HuH-7.5 (cell line): ENCODE measurements around the gene TNS1.

Source experiments
- DNase-seq: peaks from one replicate; pipeline ENCODE4 v3.0.0; 2011; ENCODE audit warnings: low spot score

The TNS1 gene

DNA sequence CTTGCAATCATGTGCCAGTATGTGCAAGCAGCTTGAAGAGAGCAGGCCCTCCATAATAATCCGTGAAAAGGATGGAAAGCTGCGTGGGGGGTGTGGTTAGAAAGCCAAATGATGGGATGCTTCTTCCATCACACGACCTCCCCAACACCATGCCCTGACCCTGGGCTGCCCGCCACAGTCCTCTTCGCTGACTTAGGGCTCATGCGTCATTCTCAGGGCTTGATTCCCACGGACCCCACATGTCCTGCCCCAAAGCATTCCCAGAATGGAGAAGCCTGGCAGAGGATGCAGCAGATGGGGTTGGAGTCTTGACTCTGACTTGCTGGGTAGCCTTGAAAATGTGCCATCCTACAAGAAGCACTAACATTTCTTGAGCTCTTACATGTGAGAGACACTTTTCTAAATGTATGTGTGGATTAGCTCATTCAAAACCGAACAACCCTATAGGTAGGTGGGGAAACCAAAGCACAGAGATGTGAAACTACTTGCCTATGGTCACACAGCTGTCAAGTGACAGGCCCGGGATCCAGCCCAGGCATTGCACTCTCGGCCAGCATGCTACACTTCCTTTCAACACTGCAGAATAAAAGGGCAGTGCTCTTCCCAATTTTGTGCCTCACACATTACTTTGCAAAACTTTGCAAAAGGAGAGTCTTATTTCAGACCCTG lies 3.7 kb downstream of the TNS1 start:
- no peak for DNase-seq

DNA sequence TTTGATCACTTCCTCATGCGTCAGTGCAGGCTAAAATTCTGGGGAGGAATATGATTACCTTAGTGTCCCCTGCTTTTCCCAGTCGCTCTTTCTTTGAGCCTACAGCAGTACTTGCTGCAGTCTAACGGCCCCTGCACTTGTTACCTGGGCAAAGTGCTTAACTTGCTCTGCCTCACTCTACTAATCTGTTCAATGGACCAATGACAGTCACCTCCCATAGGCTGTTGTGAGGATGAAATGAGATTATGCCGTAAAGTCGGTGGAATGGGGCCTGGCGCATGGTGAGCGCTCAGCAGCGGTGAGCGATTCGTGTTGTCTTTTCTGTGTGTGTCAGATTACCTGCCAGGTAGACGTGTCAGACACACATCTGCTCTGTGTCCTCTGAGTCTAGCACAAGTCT lies 5.3 kb downstream of the TNS1 start:
- no peak for DNase-seq

DNA sequence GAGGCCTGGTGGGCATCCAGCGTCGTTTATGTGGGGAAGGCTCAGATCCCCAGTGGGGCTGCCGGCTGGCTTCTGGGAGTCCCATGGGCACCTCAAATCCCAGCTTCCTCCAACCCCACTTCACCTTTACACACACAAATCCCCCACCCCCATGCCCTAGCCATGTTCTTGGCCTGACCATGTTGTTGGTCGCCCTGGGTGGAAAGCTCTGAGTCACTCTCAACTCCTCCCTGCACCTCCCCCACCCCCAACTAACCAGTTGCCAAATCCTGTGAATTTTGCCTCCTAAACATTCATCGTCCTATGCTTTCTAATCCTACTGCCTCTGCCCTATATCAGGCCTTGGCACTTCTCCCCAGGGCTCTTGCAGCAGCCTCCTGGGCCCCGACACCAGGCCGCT lies 6.4 kb downstream of the TNS1 start:
- no peak for DNase-seq

DNA sequence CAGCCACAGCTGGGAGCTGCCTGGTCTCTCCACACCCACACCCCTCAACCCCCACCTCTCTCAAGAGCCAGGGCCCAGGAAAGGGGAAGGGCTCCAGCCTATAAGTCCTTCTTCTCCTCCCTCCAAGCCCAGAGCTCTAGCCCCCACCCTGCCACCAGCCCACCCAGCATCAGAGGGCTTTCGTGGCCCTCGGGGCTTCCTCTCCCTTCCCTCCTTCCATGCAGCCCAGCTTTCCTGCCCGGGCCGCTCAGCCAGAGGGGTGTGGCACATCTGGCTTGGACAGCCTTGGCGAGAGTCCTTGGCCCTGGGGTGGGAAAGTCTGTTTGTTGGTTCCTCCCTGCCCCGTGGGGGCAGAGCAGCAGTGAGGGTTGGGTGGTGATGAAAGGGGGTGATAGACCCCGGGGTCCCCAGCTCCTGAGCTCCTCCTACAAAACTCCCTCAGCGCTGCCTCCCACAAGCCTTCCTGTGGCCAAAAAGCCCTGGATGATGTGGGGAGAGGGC lies 7.0 kb downstream of the TNS1 start:
- DNase-seq = no peak

DNA sequence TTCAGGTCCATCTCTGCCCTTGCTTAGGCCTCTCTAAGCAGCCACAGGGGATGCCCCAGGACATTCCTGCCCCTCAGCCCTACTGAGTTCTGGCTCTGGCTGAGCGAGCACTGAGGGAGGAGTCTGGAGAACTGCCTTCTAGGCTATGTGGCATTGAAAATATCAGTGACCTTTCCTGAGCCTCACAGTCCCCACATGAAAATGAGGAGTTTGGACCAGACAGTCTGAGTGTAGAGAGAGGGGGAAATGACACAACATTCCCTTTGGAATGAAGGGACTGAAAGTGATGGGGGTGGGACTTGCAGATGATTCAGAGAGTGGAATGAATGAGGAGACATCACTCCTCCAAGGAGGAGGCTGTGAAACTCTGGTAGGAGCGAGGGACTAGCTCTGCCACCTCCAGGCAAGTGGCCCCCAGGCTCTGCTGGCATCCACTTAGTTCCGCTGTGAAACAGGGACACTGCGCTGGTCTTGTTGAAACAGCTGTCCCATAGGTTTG lies 8.0 kb downstream of the TNS1 start:
- DNase-seq = no peak

DNA sequence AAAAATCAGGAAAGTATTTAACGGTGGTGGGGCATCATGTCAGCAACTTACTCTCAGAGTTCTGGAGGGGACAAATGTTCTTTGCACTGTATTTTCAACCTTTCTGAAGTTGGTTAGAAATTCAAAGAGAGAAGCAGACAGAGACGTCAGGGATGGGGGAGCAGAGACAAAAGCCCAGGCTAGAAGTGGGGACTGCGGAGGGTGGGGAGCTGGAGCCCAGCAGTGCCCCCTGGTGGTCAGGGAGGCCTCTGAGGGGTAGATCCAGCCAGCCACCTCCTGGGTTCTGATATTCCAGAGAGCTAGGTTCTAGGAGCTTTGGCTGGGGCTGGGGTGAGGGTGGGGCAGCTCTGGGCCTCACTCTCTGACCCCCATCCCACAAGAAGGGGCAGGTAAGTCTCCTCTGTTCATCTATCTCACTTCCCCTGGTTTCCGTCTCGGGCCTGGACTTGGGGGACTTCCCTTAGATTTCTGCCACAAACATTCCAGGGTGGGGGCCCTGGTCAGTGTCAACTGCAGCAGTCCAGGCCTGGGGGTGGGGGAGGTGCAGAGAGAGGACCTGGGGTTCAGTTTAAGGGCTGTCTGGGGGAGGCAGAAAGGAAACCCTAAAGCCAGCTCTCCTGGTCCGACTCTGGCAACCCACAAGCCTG lies 8.9 kb downstream of the TNS1 start:
- peak; percentile 86 for DNase-seq

DNA sequence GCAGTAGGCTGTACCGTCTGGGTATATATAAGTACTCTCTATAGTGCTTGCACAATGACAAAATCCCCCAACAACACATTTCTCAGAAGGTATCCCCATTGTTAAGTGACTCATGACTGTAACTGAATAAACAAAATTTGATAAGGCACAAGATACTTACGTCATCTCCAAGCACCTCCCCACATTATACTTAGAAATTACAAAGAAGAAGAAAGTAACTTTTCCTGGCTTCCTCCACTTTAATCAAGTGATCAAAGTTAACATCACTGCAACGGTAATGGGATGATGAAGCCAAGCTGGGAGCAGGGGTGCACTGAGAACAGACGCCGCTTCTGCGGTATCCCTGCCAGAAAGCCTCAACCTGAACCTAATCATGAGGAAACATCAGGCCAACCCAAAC lies 9.7 kb downstream of the TNS1 start:
- no peak for DNase-seq

DNA sequence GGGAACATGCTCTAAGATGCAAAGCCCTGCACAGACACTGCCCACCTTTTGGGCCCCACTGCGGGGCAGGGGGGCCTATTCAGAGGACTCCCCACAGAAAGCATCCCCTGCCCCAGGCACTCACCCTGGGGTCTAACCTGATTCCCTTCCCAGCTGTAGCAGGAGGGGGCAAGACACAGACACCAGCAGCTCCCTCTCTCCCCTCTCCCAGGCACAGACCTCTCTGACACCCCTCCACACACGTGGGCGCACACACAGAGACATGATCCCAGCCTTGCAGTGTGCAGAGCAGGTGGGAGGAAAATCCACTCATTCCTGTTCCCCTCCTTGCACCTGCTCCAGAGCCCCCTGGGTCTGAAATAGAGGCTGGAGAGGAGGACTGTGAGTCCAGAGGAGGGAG lies 10.7 kb downstream of the TNS1 start:
- DNase-seq = no peak

DNA sequence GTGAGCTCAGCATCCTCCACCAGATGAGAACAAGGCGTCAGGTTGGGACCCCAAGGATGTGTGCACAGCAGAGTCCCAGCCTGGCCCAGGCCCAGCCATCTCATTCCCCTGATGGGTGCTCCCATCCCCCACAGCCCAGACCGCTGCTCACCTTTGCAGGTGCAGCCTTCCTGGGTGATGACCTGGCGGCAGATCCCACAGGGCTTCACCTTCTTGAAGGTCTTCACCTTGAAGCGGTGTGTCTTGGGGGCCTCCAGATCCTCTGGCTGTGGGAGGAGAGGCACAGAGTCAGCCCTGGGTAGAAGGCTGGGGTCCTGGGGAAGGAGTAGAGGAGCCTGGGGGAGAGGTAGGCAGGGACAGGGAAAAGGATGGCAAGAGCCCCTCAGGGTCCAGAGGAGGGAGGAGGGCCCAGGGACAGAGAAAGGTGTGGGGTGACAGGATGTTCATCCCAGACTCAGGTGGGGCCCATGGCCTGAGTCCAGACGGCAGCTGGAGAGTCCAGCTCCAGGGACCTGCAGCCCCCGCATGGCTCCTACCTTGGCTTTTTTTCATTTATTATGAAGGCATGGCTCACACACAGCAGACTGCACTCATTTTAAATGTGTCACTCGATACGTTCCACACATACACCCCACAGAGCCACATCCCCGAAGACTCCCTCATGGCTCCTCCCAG lies 11.9 kb downstream of the TNS1 start:
- no peak for DNase-seq

DNA sequence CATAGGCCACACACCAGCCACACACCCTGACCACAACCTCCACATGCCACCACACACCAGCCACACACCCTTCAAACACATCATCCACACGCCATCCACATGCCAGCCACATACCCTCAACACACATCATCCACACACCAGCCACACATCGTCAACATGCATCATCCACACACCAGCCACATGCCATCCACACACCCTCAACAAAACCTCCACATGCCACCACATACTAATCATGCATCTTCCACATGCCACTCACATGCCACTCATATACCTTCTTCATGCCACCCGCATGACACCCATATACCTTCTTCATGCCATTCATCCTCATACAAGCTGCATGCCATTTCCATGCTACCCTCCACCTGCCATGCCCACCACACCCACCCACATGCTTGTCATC lies 12.4 kb downstream of the TNS1 start:
- DNase-seq = no peak

DNA sequence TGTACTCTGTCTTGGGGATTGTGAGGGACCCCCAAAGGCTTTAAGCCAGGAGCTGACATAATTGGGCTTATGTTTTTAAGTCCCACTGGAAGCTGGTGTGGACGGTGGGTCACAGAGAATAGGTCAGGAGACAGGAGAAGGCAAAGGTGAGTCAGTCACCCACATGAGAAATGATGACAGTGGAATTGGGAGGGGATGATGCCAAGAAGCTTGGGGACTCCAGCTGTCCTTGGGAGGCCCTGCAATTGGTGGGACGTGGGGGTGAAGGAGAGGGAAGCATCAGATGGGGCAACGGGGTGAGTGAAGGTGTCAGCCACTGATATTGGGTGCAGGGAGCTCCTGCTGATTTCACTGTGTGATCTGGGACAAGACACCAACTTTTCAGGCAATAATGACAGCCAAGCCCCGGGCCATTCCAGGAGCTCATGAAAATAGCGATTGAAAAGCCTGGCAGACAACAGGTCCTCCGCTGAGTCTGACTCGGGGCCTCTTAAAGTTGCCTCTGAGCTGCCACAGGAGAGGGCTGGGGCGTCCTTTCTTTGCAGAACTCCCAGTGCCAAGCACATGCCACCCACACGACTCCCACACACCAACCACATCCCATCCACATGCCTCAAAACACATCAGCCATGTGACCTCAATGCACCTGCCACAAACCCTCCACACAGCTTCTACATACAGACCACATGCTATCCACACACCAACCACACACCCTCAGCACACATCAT lies 13.4 kb downstream of the TNS1 start:
- DNase-seq = no peak

DNA sequence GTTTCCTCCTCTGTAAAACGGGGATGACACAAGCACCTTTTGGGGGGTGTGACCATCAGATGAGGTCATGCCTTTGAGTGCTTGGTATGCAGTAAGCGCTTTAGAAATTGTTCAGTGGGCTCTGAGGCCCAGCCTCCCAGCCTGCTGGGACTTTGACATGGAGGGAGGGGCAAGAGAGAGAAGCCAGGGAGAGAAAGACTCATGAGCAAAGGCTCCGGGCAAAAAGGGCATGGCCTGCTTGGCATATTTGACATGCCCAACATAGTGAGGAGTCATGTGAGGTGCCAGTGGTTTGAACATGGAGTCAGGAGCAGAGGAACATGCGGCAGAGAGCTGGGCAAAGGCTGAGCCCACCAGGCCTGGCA lies 14.0 kb downstream of the TNS1 start:
- DNase-seq = no peak

DNA sequence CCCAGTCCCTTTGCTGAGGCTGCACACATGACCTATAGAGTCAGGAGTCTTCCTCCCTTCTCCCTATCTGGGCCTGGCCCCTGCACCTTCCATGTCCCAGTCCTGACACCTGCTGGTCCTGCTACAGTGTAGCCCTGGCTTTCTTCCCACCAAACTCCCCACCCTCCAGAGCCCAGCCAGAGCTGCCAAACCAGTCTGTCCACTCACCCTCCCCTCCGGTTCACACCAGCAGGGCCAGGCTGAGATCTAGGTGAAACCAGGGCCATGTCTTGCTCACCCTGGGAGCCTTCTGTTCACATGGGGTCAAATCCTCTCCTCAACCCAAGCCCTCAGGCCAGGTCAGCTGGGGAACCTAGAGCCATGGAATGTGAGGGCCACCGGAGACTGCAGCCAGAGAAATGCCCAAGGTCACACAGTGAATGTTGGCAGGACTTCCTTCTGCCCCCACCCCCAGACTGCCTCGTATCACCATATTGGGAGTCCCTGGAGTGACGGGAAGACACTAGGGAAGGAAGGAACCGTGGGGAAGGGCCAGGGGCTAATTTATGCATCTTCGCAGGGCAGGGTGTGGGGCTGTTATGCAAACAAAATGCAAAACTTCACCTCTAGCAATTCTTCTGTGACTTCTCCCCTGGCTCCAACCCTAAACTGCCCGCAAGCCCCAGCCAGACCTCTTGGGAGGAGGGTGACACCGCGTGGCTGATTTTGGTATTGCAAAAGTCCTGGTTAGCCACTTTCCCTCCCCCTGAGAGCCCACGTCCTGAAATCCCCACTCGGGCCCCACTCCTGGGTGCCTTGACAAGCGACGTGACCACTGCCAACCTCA lies 14.6 kb downstream of the TNS1 start:
- DNase-seq = peak; percentile 86

DNA sequence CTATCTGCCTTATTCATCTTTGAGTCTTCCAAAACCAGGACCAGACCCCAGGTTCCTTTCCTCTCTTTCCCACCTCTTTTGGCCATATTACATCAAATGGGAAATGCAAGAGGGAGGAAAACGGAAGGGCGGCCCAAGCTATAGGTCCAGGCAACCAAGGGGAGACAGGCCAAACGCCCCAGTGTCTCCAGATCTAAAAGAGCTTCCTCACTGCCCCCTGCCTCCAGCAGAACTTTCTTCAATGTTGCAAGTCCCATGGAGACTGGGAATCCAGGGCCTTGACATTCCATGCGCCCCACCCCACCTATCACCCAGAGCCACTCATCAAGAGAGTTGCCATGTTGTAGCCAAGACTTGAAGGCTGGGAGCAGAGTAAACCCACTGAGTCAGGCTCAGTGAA lies 15.4 kb downstream of the TNS1 start:
- no peak for DNase-seq

DNA sequence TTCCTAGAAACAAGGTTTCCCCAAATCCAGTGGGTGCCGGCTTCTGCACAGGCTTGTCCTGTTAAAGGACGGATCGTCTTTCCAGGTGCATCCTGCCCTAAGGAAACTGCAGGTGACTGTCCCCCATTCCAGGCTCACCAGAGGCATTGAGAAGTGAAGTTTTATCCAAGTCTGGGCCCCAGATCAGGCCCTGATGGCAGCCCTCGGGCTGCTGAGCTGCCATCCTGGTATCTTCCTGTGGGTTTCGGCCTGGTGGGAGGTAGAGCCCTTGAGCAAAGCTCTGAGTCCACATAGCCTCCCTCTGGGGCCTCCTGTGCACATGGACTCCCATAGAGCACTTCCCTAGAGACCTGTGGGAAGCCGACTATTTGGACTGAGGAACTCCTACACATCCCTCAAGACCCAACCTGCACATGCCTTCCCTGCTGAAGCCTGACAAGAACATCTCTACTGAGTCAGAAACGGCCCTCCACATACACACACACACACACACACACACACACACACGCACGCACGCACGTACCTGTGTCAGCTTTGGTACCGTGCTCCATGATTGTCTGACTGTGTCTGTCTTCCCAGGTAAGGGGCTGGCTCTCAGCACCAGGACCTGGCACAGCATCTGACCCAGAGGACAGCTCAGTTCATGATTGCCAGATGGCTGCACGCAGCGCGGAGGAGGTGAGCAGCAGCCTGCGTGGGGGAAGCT lies 16.4 kb downstream of the TNS1 start:
- no peak for DNase-seq

DNA sequence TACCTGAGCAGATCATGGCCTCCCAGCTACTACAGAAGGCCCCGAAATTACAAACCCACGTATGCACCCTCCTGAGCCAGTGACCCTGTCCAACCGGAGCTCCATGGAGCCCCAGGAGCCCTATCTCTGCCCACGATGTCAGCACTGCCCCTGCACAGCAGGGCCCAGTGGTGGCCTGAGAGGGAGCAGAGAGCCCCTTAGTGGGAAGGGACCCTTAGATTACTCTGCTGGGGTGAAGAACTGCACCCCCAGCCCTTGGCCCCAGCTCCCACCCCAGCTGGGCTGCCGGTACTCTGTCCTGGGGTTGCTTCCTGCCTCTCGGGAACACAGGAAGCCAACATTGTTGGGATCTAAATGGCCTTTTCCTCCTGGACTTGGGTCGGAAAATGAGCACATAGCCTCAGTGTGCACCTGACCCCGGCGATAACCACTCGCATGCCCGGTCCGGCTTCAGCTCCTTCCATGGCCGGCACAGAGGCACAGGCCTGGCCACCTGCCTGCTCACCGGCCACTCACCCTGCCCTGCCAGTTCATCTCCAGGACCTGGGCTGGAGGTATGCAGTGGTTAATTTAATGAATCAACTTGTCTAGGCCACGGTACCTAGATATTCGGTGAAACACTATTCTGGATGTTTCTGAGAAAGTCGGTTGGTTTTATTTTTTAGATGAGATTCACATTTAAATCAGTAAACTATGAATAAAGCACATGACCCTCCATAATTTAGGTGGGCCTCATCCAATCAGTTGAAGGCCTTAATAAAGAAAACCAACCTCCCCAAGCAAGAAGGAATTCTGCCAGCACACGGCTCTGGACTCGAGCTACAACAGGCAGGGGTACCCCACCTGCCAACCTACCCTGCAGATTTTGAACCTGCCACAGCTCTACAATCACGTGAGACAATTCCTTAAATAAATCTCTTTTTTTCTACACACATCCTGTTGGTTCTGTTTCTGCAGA lies 19.2 kb downstream of the TNS1 start:
- no peak for DNase-seq

DNA sequence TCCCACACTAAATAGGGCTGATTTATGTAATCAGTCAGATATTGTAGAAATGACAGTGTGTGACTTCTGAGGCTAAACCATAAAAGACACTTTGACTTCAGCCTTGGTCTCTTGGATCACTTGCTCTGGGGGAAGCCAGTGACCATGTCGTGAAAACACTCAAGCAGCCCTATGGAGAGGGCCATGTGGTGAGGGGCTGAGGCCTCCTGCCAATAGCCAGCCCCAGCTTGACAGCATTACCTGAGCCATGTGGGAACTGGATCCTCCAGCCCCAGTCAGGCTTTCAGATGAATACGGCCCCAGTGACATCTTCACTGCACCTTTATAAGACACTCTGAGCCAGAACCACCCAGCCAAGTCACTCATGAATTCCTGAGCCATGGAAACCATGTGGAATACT lies 20.8 kb downstream of the TNS1 start:
- no peak for DNase-seq

DNA sequence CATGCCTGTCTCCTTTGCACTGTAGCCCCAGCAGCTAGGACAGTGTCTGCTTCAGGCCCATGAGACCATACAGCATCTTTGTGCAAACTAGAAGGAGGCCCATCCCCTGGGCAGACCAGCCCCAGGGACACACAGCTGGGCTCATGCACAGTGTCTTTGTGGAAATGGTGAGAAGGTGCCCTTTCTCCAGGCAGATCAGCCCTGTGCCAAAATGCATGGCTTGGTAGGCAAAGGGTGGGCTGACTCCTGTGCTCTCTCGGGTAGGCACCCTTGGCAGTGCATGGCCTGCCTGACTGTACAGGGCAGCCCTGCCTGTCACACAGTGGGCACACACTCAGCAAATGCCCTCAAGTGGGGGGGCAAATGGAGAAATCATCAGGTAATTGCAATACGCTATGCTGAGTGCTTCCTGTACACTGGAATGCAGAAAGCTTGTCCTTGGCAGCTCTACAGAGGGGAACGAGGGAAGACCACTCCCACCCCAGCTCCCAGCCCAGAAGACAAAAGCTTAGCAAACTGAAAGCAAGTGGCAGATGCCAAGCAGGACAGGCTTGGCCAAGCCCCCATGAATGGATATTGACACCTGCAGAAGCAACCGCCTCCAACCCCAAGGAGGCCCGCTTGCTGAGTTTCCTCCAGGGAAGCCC lies 21.6 kb downstream of the TNS1 start:
- DNase-seq = no peak

DNA sequence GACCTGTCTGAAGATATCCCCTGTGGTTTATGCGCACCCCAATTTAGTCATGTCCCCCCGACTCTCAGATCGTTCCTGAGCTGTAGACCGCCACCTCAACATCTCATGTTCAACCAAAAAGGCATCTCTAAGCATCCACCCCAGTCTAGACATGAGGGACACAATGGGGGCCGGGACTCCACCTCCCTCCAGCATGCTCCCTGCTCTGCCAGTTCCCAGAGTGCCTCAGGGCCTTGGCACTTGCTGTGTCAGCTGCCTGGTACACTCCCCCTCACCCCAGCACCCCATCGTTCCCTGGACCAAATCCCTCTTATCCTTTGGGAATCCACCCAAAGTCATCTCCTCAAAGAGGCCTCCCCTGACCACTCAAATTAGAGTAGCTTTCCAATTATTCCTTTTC lies 22.2 kb downstream of the TNS1 start:
- no peak for DNase-seq
